Measurements from ENCODE around the gene TUG1. TPM values are rescaled to one million over a fixed set of nuclear protein-coding genes. Genes with fewer than 3 reads are reported as not detected.

TUG1 gene
- total and polyA plus RNA-seq, 7 donors = 10.9 to 38.5 (median 26.4) TPM

- ATAC-seq (no peak), DNase-seq (no peak)
- Histone ChIP-seq H3K4me1 (no peaks in the 10 kb centered on the region), H3K27me3 (ENCODE audit: insufficient read depth in 3 of 3, low read length in 2 of 3) (peaks cover 0 to 2% (median 0%) of the 10 kb centered on the region in 3 donors), H3K27ac (no peak overlapping the region), H3K9me3 (no peaks in the 10 kb centered on the region), H3K4me3 (no peak overlapping the region), H3K36me3 (ENCODE audit: insufficient read depth in 1 of 2, low read depth in 1 of 2) (no peaks in the 10 kb centered on the region)
- 27 to 44% (median 29%) methylated on average over 2 of the region's 2 CpGs for WGBS, 3 donors
- intact Hi-C loops (cut with DNase I) = no loop called here
- no peak for TF ChIP-seq CTCF (IDR thresholded peaks at IDR 0.05)
Measured at GRCh38 chr22:30992565-30992964, 23.5 kb downstream of the TUG1 start.

GRCh38 chr22:30994960-30995359 lies 25.9 kb downstream of the TUG1 start:
- Histone ChIP-seq H3K4me1 (no peaks in the 10 kb centered on the region), H3K4me3 (no peak overlapping the region), H3K36me3 (ENCODE audit: insufficient read depth in 1 of 2, low read depth in 1 of 2) (no peaks in the 10 kb centered on the region), H3K27ac (no peak overlapping the region), H3K27me3 (ENCODE audit: insufficient read depth in 3 of 3, low read length in 2 of 3) (no peaks in the 10 kb centered on the region), H3K9me3 (no peaks in the 10 kb centered on the region)
- no peak for ATAC-seq
- no peak for DNase-seq
- 62 to 93% (median 75%) methylated on average over 1 of the region's 1 CpG for WGBS, 3 donors
- intact Hi-C loops (cut with DNase I) = no loop called here
- TF ChIP-seq CTCF (IDR thresholded peaks at IDR 0.05) = no peak

GRCh38 chr22:30996462-30996861 lies 27.4 kb downstream of the TUG1 start:
- ATAC-seq = no peak
- Histone ChIP-seq H3K27ac (no peak overlapping the region), H3K9me3 (no peaks in the 10 kb centered on the region), H3K27me3 (ENCODE audit: insufficient read depth in 3 of 3, low read length in 2 of 3) (no peaks in the 10 kb centered on the region), H3K4me3 (no peak overlapping the region), H3K4me1 (no peaks in the 10 kb centered on the region), H3K36me3 (ENCODE audit: insufficient read depth in 1 of 2, low read depth in 1 of 2) (no peaks in the 10 kb centered on the region)
- DNase-seq = no peak
- WGBS, 3 donors = 49 to 59% (median 50%) methylated on average over 2 of the region's 2 CpGs
- intact Hi-C loops (cut with DNase I) = no loop called here
- TF ChIP-seq CTCF (IDR thresholded peaks at IDR 0.05) = no peak

- H3K36me3 ChIP-seq (ENCODE audit: insufficient read depth in 1 of 2, low read depth in 1 of 2) = no peaks in the 10 kb centered on the region
- no peaks in the 10 kb centered on the region for H3K4me1 ChIP-seq
- no peak overlapping the region for H3K4me3 ChIP-seq
- ATAC-seq (no peak), DNase-seq (no peak)
- no peak for TF ChIP-seq CTCF (IDR thresholded peaks at IDR 0.05)
- no peaks in the 10 kb centered on the region for H3K27me3 ChIP-seq (ENCODE audit: insufficient read depth in 3 of 3, low read length in 2 of 3)
- H3K27ac ChIP-seq = no peak overlapping the region
- H3K9me3 ChIP-seq = no peaks in the 10 kb centered on the region
- WGBS, 3 donors = 75 to 79% (median 77%) methylated on average over 4 of the region's 4 CpGs
- intact Hi-C loops (cut with DNase I) = no loop called here
Measured at GRCh38 chr22:30998329-30998728, 29.3 kb downstream of the TUG1 start.

GRCh38 chr22:31001124-31001770 lies 32.2 kb downstream of the TUG1 start:
- no peak overlapping the region for H3K27ac ChIP-seq
- no peaks in the 10 kb centered on the region for H3K36me3 ChIP-seq (ENCODE audit: insufficient read depth in 1 of 2, low read depth in 1 of 2)
- H3K4me3 ChIP-seq = no peak overlapping the region
- intact Hi-C loops (cut with DNase I) = no loop called here
- H3K27me3 ChIP-seq (ENCODE audit: insufficient read depth in 3 of 3, low read length in 2 of 3) = no peaks in the 10 kb centered on the region
- peaks cover 10% of the 10 kb centered on the region for H3K9me3 ChIP-seq
- 85 to 91% (median 88%) methylated on average over 6 of the region's 6 CpGs for WGBS, 3 donors
- no peak for DNase-seq
- no peaks in the 10 kb centered on the region for H3K4me1 ChIP-seq
- no peak for TF ChIP-seq CTCF (IDR thresholded peaks at IDR 0.05)
- ATAC-seq = no peak
